Common myeloid progenitor, CD34-positive (primary cell): ENCODE results near the gene B4GALNT1.

Experiments
- CTCF ChIA-PET: fragments of 350-600 bp; sonication (Branson Sonifier 250); formaldehyde crosslinking; loops from one replicate; lab custom pipeline; 2021; ENCODE audit warnings: antibody characterized with exemption; lab: Charles Lee
- POLR2A ChIA-PET: fragments of 350-600 bp; sonication (Branson Sonifier 250); formaldehyde crosslinking; loops from one replicate; lab custom pipeline; 2021; ENCODE audit warnings: antibody characterized with exemption; lab: Charles Lee
- DNase-seq, 3 donors: peaks; one replicate each; pipeline versions ENCODE4 v3.0.0 to v3.0.0-alpha.2; 2013
- H3K27ac ChIP-seq, 2 experiments: 1 replicate in 1 of 2; 2 replicates in 1 of 2; pipeline ENCODE4 v1.7.0; 2013; ENCODE audit warnings: inconsistent platforms in 2 of 2, low read length in 2 of 2, mild to moderate bottlenecking in 2 of 2, low read depth in 1 of 2, moderate library complexity in 1 of 2; ENCODE audit not compliant: severe bottlenecking in 2 of 2, insufficient read depth in 1 of 2, poor library complexity in 1 of 2
- H3K27me3 ChIP-seq, 5 experiments: replicated peaks in 2 of 5; 1 replicate in 3 of 5; 2 replicates in 2 of 5; pipeline versions ENCODE4 v1.6.1 to v1.7.0; 2013; ENCODE audit warnings: low read length in 4 of 5, mild to moderate bottlenecking in 2 of 5, moderate library complexity in 2 of 5, inconsistent platforms in 1 of 5; ENCODE audit not compliant: insufficient read depth in 5 of 5, control insufficient read depth in 4 of 5
- H3K36me3 ChIP-seq, 4 experiments: 1 replicate in 2 of 4; 2 replicates in 2 of 4; pipeline versions ENCODE4 v1.6.1 to v1.7.0; 2013; ENCODE audit warnings: low read length in 3 of 4, control low read depth in 1 of 4, mild to moderate bottlenecking in 1 of 4; ENCODE audit not compliant: control insufficient read depth in 4 of 4, insufficient read depth in 4 of 4
- H3K4me1 ChIP-seq, 4 experiments: 1 replicate in 3 of 4; 2 replicates in 1 of 4; pipeline versions ENCODE4 v1.6.1 to v1.7.1; 2013; ENCODE audit warnings: low read length in 3 of 4, mild to moderate bottlenecking in 3 of 4, control low read depth in 1 of 4, inconsistent platforms in 1 of 4, moderate library complexity in 1 of 4; ENCODE audit not compliant: control insufficient read depth in 4 of 4, insufficient read depth in 4 of 4; ENCODE audit errors: control extremely low read depth in 1 of 4
- H3K4me3 ChIP-seq, 7 experiments: 1 replicate in 4 of 7; 2 replicates in 3 of 7; pipeline versions ENCODE4 v1.5.1 to v1.7.0; 2013; ENCODE audit warnings: mild to moderate bottlenecking in 7 of 7, low read length in 6 of 7, moderate library complexity in 6 of 7, inconsistent platforms in 2 of 7, low read depth in 2 of 7, control low read depth in 1 of 7; ENCODE audit not compliant: insufficient read depth in 4 of 7, control insufficient read depth in 1 of 7; ENCODE audit errors: extremely low read depth in 1 of 7
- H3K9me3 ChIP-seq, 5 experiments: 1 replicate in 4 of 5; 2 replicates in 1 of 5; pipeline versions ENCODE4 v1.6.1 to v1.7.1; 2013; ENCODE audit warnings: low read length in 4 of 5, mild to moderate bottlenecking in 2 of 5, inconsistent platforms in 1 of 5, low read depth in 1 of 5, moderate library complexity in 1 of 5; ENCODE audit not compliant: control insufficient read depth in 4 of 5, insufficient read depth in 2 of 5; ENCODE audit errors: control extremely low read depth in 1 of 5
- WGBS: methylation state at CpG from one replicate; pipeline ENCODE4 v1.1.5; 2013; ENCODE audit not compliant: insufficient coverage; 5-methylcytosine and 5-hydroxymethylcytosine counted together

Gene B4GALNT1

DNA sequence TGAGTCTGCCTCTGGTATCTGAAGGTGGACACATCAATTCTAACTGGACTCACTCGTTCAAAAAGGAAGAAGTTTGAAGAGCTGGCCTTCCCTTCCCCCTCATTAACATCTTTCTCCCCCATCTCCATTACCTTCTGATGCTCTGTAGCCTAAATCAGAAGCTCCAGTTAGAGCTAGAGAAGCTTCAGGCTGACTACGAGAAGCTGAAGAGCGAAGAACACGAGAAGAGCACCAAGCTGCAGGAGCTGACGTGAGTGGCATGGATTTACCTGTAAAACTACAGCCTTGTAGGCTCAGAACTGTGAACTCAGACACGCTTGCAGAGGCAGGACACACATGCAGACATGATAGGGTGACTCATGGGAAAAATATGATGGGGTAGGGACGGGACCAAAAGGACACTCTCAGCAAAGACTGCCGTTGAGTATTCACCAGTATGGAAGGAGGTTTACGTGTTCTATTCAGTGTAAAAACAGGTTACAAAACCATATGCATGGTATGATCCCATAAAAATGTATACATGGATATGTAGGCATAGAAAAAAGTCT lies 56.3 kb downstream of the B4GALNT1 start:
- H3K4me1 ChIP-seq = no peaks in the 10 kb centered on the region
- ChIA-PET CTCF (interaction anchor here (1.1 to 2.5 kb wide), 6 partner anchors 9 to 118 kb away, joined by 4 to 12 read pairs (median 4); no protein-coding TSS in a partner anchor), POLR2A (interaction anchor here (0.6 kb wide), 1 partner anchor 172 kb away, joined by 3 read pairs; no protein-coding TSS in a partner anchor)
- no peak for DNase-seq
- 98% methylated on average over 7 of the region's 9 CpGs for WGBS
- no peak overlapping the region for H3K27ac ChIP-seq
- H3K4me3 ChIP-seq = no peak overlapping the region
- peaks cover 0 to 11% (median 0%) of the 10 kb centered on the region in 5 experiments for H3K27me3 ChIP-seq
- H3K9me3 ChIP-seq = no peaks in the 10 kb centered on the region
- peaks cover 0 to 26% (median 7%) of the 10 kb centered on the region in 4 experiments for H3K36me3 ChIP-seq
